Activated CD8-positive, alpha-beta T cell treated with anti-CD3 and anti-CD28 coated beads, Interleukin-2, amount 10 ng/mL, durations not matched to agents 7 days and 5 days (primary cell): ENCODE results near the gene SEC24C. TPM values are rescaled to one million over a fixed set of nuclear protein-coding genes. Genes with fewer than 3 reads are reported as not detected.
A peak's percentile ranks its signal among the peaks of the same experiment; 100 is the strongest.

Source experiments
- ATAC-seq: fragments of 150-1000 bp; cut with Tn5 transposase; one replicate; pipeline ENCODE4 v1.10.0; 2021; ENCODE audit warnings: moderate library complexity
- CTCF ChIA-PET: fragments of 350-600 bp; sonication (Branson Sonifier 250); formaldehyde crosslinking; loops from one replicate; lab custom pipeline; 2021; ENCODE audit warnings: antibody characterized with exemption; lab: Charles Lee
- POLR2A ChIA-PET: fragments of 350-600 bp; sonication (Branson Sonifier 250); formaldehyde crosslinking; loops from one replicate; lab custom pipeline; 2021; ENCODE audit warnings: antibody characterized with exemption; lab: Charles Lee
- DNase-seq: peaks from one replicate; pipeline ENCODE4 v3.0.0-alpha.2; 2020
- H3K27ac Mint-ChIP-seq: one replicate; pipeline ENCODE4 v1.8.0; 2021; ENCODE audit warnings: mild to moderate bottlenecking, mixed read lengths
- H3K27me3 Mint-ChIP-seq: one replicate; pipeline ENCODE4 v1.8.0; 2021; ENCODE audit warnings: low read depth, mixed read lengths
- H3K36me3 Mint-ChIP-seq: one replicate; pipeline ENCODE4 v1.8.0; 2021; ENCODE audit warnings: low read depth, mixed read lengths
- H3K4me1 Mint-ChIP-seq: one replicate; pipeline ENCODE4 v1.8.0; 2021; ENCODE audit warnings: low read depth, mixed read lengths
- H3K4me3 Mint-ChIP-seq: one replicate; pipeline ENCODE4 v1.8.0; 2021; ENCODE audit warnings: mild to moderate bottlenecking, mixed read lengths
- H3K9me3 Mint-ChIP-seq: one replicate; pipeline ENCODE4 v1.8.0; 2022; ENCODE audit warnings: mixed read lengths; ENCODE audit not compliant: insufficient read depth
- total RNA-seq, 2 experiments: library from RNA; stranded (reverse); gene quantifications; one replicate each; pipeline ENCODE4 v1.2.3, GENCODE V29; 2021

The SEC24C gene
- total RNA-seq, 2 experiments from 2014 or later, result 88.9 to 94.6 TPM

DNA sequence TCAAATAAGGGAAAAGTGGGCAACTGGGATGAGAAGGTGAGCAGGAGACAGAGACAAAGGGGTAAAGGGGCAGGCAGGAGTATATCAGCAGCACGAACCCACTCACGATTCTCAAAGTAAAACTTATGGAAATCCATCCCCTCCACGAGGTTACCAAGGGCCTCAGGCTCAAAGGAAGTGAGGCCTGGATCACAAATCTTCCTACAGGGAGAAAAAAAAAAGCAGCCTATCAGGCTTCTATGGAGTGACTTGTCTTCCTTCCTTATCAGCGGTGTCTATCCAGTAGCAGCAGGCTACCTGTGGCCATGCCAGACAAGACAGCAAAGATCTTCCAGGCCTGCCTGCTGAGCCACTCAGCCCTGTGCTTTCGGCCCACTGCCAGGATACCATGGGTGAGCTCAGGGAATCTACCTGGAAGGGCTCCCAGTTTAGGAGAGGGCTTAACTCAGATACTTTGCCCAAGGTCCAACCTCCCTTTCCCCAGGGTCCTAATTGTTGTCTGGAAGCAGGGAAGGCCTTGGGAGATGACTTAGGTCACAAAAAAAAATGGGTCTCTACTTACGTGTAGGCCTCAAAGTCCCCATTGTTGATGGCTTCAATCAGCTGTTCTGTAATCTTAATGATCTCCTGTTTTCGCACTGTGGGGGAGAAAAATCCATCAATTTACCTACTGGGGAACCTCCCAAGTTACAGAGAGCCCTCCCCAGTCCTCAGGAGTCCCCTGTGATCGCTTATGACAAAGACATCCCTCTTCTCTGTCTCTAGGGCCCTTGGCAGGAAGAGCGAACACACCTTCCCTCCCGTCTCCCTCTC, 73.0 kb downstream of the SEC24C start:
- H3K27me3 Mint-ChIP-seq, result no peaks in the 10 kb centered on the region
- H3K4me3 Mint-ChIP-seq, result no peak overlapping the region
- ChIA-PET POLR2A (no interaction called here), CTCF (interaction anchor here (0.8 kb wide), 1 partner anchor 35 kb away, joined by 3 read pairs; the partner anchor contains the start of gene CHCHD1)
- H3K27ac Mint-ChIP-seq, result peak overlapping the region; percentile 48
- H3K9me3 Mint-ChIP-seq, result no peaks in the 10 kb centered on the region
- no peak for ATAC-seq
- no peak for DNase-seq
- H3K4me1 Mint-ChIP-seq, result peaks cover 4% of the 10 kb centered on the region
- peaks cover 47% of the 10 kb centered on the region for H3K36me3 Mint-ChIP-seq

DNA sequence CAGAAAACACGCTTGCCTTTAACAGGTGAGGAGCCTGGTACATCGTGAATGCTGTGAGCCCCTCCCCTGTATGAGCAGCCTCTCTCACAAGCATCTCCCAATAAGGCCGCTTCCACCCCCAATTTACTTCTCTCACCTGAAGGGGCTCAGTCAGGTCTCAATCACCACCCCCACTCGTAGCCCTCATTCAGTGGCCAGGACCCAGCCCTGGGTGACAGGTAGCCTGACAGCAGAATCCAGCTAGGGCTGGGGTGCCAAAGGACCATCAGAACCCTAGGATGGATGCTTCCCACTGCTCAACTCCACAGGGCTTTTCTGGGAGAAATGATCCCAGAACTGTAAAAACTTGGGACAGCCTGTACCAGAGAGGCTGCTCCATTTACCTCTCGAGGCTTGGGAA, 73.7 kb downstream of the SEC24C start:
- H3K9me3 Mint-ChIP-seq, result no peaks in the 10 kb centered on the region
- no peak for DNase-seq
- peaks cover 46% of the 10 kb centered on the region for H3K36me3 Mint-ChIP-seq
- no peak overlapping the region for H3K4me3 Mint-ChIP-seq
- no peaks in the 10 kb centered on the region for H3K27me3 Mint-ChIP-seq
- POLR2A ChIA-PET, result no interaction called here
- peak overlapping the region; percentile 15 for H3K27ac Mint-ChIP-seq
- no peaks in the 10 kb centered on the region for H3K4me1 Mint-ChIP-seq
- ATAC-seq, result no peak
- CTCF ChIA-PET, result interaction anchor here (1.3 kb wide), 1 partner anchor 62 kb away, joined by 5 read pairs; no protein-coding TSS in a partner anchor

DNA sequence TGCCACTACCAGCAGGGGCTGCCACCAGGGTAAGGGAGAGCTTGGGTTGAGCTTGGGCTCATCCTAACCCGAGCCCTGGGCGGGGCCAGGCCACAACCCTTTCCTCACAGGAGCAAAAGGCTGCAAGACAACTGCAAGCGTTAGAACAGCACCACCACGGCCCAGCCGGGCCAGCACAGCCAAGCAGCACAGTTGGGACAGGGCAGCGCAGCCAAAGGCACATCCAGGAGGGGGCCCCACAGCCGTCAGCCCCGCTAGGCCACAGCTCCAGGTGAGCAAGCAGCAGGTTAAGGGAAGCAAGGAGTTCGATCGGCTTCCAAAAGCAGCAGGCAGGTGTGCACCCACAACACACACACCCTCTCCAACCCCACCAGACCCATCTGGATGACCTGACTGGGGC, 74.2 kb downstream of the SEC24C start:
- Mint-ChIP-seq H3K9me3 (no peaks in the 10 kb centered on the region), H3K27ac (no peak overlapping the region), H3K4me1 (no peaks in the 10 kb centered on the region), H3K36me3 (peaks cover 41% of the 10 kb centered on the region), H3K4me3 (no peak overlapping the region), H3K27me3 (no peaks in the 10 kb centered on the region)
- no peak for ATAC-seq
- ChIA-PET POLR2A (no interaction called here), CTCF (interaction anchor here (1.3 kb wide), 1 partner anchor 62 kb away, joined by 5 read pairs; no protein-coding TSS in a partner anchor)
- no peak for DNase-seq

DNA sequence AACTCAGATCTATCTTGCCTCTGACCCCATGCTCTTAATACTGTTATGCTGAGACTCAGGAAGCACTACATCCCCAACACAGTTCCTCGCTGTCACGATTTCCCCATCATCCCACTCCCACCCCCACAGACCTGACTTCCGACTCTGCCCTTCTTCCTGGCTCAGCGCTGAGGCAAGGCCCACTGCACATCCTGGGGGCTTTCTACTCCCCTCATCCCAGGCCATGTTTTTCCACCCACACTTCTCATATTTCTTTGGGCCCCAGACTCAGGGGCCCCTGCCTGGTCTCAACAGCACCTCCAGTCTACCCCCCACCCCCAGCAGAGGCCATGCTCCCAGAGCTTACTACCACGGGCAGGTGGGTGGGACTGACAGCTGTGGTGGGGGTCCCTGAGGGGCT, 74.9 kb downstream of the SEC24C start:
- Mint-ChIP-seq H3K36me3 (peaks cover 38% of the 10 kb centered on the region), H3K27ac (no peak overlapping the region), H3K4me1 (no peaks in the 10 kb centered on the region), H3K9me3 (no peaks in the 10 kb centered on the region), H3K4me3 (no peak overlapping the region), H3K27me3 (no peaks in the 10 kb centered on the region)
- ChIA-PET POLR2A (interaction anchor here (0.6 kb wide), 1 partner anchor 49 kb away, joined by 3 read pairs; no protein-coding TSS in a partner anchor), CTCF (interaction anchor here (1.3 kb wide), 1 partner anchor 61 kb away, joined by 5 read pairs; no protein-coding TSS in a partner anchor)
- DNase-seq, result no peak
- no peak for ATAC-seq

DNA sequence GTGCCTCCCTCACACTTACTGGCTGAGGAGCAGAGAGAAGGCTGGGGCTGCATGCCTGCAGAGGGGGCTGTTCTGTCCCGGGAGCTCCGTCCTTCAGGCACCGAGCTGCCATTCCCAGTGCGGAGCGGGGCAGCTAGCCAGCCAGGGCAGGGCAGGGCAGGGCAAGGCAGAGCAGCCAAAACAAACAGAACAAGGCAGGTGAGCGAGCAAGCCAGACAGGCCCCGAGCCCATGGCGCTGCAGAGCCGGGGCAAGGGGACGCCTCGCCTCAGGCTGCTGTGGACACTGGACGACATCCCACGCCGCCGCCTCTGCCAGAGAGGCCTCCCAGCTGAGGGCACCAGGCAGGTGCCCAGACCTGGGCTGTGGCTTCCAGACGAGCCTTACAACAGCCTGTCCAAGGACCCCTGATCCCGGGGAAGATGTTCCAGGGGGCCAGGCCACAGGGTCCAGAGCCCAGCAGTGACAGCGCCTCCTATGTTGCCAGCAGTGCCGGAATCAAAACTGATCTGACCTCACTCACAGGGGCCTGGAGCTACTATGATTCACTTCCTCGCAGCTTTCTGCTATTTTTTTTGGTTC, 75.4 kb downstream of the SEC24C start:
- ATAC-seq, result peak; percentile 16
- no peak overlapping the region for H3K27ac Mint-ChIP-seq

More for the DNA sequence above, 75.4 kb downstream of the SEC24C start:
- CTCF ChIA-PET, result interaction anchor here (1.3 kb wide), 1 partner anchor 60 kb away, joined by 5 read pairs; no protein-coding TSS in a partner anchor
- POLR2A ChIA-PET, result interaction anchor here (0.6 to 0.7 kb wide), 2 partner anchors 48 to 767 kb away, joined by 3 to 4 read pairs; no protein-coding TSS in a partner anchor
- Mint-ChIP-seq H3K4me1 (no peaks in the 10 kb centered on the region), H3K9me3 (no peaks in the 10 kb centered on the region), H3K4me3 (no peak overlapping the region), H3K36me3 (peaks cover 41% of the 10 kb centered on the region), H3K27me3 (no peaks in the 10 kb centered on the region)
- no peak for DNase-seq

Other genes with a start within 250 kb of the SEC24C start
- 10 to 100 TPM; 38.9 to 41.3 TPM for gene PPP3CB, start 248.3 kb upstream of the SEC24C start, total RNA-seq
- gene USP54, start 153.0 kb upstream of the SEC24C start, total RNA-seq, result 1 to 10 TPM; 3.7 to 4.3 TPM
- not detected for gene MYOZ1, start 102.9 kb upstream of the SEC24C start, total RNA-seq
- under 1 TPM in 1 of 2 experiments, not detected in 1; 0.05 TPM for gene SYNPO2L, start 88.3 kb upstream of the SEC24C start, total RNA-seq
- gene AGAP5, start 46.3 kb upstream of the SEC24C start, total RNA-seq, result 1 to 10 TPM; 9.3 to 10.0 TPM
- 10 to 100 TPM; 33.0 to 35.3 TPM for gene CHCHD1, start 37.7 kb downstream of the SEC24C start, total RNA-seq
- gene ZSWIM8, start 41.2 kb downstream of the SEC24C start, total RNA-seq, result 10 to 100 TPM; 58.3 to 69.3 TPM
- 10 to 100 TPM; 60.7 to 61.1 TPM for gene NDST2, start 67.2 kb downstream of the SEC24C start, total RNA-seq
- 10 to 100 TPM; 43.2 to 48.4 TPM for gene CAMK2G, start 130.2 kb downstream of the SEC24C start, total RNA-seq
- gene PLAU, start 166.8 kb downstream of the SEC24C start, total RNA-seq, result 1 to 10 TPM; 1.1 to 1.6 TPM